Activated T-cell treated with anti-CD3 and anti-CD28 coated beads, Interleukin-2, amount 50 U/mL, for 4 hours (primary cell): ENCODE measurements around the gene COL23A1. TPM values are rescaled to one million over a fixed set of nuclear protein-coding genes. Genes with fewer than 3 reads are reported as not detected.

Experiments
- ATAC-seq, 2 donors: fragments of 200-7000 bp; cut with Tn5 transposase; one replicate each; pipeline ENCODE4 v1.10.0; 2021
- DNase-seq: peaks from one replicate; pipeline ENCODE4 v3.0.0-alpha.2; 2020
- H3K27me3 Mint-ChIP-seq: one replicate; pipeline ENCODE4 v1.8.0; 2021; ENCODE audit warnings: low read depth, mixed read lengths
- H3K36me3 Mint-ChIP-seq: one replicate; pipeline ENCODE4 v1.8.0; 2022; ENCODE audit warnings: mixed read lengths; ENCODE audit not compliant: insufficient read depth
- H3K4me1 Mint-ChIP-seq: one replicate; pipeline ENCODE4 v1.8.0; 2021; ENCODE audit warnings: low read depth, mixed read lengths
- H3K4me3 Mint-ChIP-seq: one replicate; pipeline ENCODE4 v1.8.0; 2021; ENCODE audit warnings: mild to moderate bottlenecking, moderate library complexity, mixed read lengths
- H3K9me3 Mint-ChIP-seq: one replicate; pipeline ENCODE4 v1.8.0; 2021; ENCODE audit warnings: mixed read lengths
- total RNA-seq, 3 donors: library from RNA; stranded (reverse); gene quantifications; one replicate each; pipeline ENCODE4 v1.2.1, GENCODE V29; 2021

COL23A1 gene
- total RNA-seq, 3 donors from 2014 or later, result not detected

DNA sequence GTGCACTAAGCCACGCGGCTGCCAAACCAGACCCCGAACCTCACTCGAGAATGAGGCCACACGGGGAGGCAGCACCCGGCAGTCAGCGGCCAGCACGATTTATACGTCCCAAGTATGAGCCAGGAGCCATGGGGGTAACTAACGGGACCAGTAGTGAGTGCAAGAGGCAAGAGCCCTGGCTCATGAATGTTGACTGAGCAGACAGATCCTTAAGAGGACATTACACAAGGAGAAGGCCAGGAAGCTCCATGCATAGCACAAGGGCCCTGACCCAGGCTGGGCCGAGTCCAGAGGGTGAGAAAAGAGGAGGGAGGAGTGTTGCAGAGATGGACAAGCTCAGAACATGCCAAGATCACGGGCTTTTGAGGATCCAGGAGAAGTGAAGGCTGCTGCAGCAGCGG is 299.0 kb downstream of the COL23A1 start:
- no peak overlapping the region for H3K4me3 Mint-ChIP-seq
- ATAC-seq, result no peak
- H3K36me3 Mint-ChIP-seq, result no peaks in the 10 kb centered on the region
- peaks cover 23% of the 10 kb centered on the region for H3K27me3 Mint-ChIP-seq
- no peak for DNase-seq
- H3K9me3 Mint-ChIP-seq, result peaks cover 6% of the 10 kb centered on the region
- no peaks in the 10 kb centered on the region for H3K4me1 Mint-ChIP-seq

DNA sequence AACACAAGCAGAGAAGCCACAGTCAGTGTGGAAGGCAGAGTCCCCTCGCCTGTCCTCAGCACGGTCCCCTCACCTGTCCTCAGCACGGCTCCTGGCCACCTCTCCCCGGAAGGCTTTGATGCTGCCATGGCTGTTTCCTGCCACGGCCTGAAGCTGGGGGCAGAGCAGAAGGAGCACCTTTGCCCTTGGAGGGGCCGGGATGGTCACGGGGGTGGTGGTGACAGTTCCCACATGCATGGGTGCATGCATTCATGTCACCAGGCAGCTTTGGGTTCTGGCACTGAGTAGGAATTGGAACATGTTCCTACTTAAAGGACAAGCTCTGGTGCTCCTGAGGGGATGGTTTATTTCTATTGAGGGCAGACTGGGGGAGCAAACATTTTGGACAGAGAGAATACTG is 299.8 kb downstream of the COL23A1 start:
- Mint-ChIP-seq H3K4me1 (no peaks in the 10 kb centered on the region), H3K9me3 (peaks cover under 1% of the 10 kb centered on the region), H3K36me3 (no peaks in the 10 kb centered on the region), H3K4me3 (no peak overlapping the region), H3K27me3 (peaks cover 23% of the 10 kb centered on the region)
- DNase-seq, result no peak
- no peak for ATAC-seq

DNA sequence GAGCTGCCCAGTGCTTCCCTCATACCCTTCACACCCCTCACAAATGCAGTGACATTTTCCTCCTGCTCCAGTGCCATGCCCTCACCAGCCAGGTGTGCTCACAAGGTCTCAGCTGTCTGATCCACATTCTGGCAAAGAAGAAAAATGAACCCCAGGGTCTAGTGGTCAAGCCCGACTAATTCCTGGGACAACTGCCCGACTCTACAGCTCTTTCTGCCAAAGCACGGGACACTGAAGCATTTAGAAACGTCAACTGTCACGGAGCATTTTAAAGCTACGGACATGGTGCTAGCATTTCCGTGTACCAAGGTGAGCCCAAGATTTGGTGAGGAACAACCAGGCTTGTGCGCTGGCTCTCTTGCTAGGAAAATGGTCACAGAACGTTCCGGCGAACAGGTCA is 300.8 kb downstream of the COL23A1 start:
- H3K9me3 Mint-ChIP-seq, result no peaks in the 10 kb centered on the region
- H3K27me3 Mint-ChIP-seq, result peaks cover 23% of the 10 kb centered on the region

DNA sequence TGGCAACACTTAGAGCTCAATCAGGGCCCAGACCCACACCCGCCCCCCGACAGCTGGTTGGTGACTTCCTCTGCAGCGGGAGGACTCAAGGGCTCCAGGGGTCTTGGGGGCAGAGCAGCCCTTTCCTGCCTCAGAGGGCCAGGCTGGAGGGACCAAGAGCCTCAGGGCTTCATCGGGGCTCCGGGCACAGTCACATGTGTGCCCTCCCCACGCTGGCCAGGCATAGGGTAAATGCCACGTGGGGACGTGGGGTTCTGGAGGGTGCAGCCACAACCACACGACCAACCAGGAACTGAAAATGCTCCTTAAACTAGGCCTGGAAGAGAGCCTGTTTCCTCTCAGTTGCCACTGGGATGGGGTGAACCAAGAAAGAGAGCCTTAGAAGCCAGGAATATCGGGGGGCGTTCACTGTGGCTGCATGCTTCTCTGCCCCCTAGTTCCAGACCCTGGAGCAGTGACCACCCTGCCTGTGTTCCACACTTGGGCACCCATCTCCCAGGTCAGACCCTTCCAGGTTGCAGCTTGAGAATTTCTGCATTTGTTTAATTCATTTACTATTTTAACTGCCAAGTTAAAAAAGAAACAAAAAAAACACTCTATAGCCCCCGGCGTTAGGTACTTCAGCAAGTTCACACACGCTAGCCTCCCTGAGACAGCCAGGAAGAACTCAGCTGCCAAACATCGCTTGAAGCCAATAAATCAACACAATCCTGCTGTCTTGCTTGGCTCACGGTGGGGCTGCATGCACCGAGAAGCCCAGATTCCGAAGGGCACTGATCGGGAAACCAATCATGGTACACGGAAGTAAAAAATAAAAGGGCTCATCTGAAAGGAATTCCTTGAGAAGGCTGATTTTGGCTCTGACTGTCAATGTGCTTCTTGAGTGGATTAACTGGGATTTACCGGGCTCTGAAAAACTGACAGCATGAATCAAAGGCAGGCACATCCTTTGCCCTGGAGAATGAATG is 301.5 kb downstream of the COL23A1 start:
- peaks cover 6% of the 10 kb centered on the region for H3K9me3 Mint-ChIP-seq
- H3K4me1 Mint-ChIP-seq, result no peaks in the 10 kb centered on the region
- H3K4me3 Mint-ChIP-seq, result no peak overlapping the region
- DNase-seq (no peak), ATAC-seq (no peak)
- H3K36me3 Mint-ChIP-seq, result no peaks in the 10 kb centered on the region
- peaks cover 22% of the 10 kb centered on the region for H3K27me3 Mint-ChIP-seq

More for the DNA sequence above, 300.8 kb downstream of the COL23A1 start:
- no peaks in the 10 kb centered on the region for H3K36me3 Mint-ChIP-seq
- no peaks in the 10 kb centered on the region for H3K4me1 Mint-ChIP-seq
- no peak for DNase-seq
- no peak overlapping the region for H3K4me3 Mint-ChIP-seq
- no peak for ATAC-seq

DNA sequence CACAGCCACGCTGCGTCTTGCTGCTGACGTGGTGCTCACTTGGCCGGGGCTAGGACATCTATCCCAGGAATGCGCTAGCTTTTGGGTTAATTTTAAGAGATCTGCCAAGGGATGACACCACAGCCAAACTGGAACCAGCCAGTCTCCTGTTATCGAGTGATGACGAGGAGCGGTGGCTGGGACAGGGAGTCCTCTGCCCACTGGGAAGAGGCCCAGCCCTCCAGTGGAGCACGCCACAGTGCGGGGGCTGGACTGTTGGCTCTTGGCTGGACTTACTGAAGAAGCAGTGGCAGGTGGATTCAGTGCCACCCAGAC is 302.4 kb downstream of the COL23A1 start:
- Mint-ChIP-seq H3K4me1 (no peaks in the 10 kb centered on the region), H3K9me3 (peaks cover 13% of the 10 kb centered on the region), H3K4me3 (no peak overlapping the region), H3K36me3 (peaks cover 3% of the 10 kb centered on the region), H3K27me3 (peaks cover 16% of the 10 kb centered on the region)
- DNase-seq (no peak), ATAC-seq (no peak)

DNA sequence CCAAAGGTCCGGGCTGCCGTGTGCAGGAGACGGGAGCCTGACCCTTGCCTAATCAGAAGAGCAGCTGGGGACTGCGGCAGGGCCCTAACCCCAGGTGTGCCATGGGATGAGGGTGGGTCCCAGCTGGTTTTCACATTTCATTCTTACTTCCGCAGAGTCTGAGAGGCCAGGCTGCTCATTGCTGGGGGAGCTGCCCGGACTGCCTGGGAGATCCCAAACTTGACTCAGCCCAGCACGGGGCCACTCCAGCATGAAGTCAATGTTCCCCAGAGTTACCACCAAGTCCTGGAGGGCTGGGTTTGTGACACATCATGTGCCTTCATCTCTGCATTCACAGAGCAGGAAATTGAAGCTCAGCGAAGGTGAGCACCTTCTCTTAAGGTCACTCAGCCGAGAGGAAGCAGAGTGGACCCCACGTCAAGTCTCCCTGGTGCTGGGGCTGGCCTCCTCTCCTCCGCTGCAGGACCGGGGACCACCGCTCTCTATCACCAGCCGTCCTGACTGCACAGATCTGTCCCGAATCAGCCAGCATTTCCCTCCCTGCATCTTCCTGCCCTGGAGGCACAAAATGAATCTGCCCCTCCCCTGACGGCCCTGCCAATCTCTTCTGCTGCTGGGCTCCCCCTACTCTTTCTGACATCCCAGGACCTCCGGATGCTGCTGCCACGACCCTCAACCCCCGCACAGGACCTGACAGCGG is 303.0 kb downstream of the COL23A1 start:
- DNase-seq, result no peak
- Mint-ChIP-seq H3K4me1 (no peaks in the 10 kb centered on the region), H3K4me3 (no peak overlapping the region), H3K27me3 (peaks cover 11% of the 10 kb centered on the region), H3K36me3 (peaks cover 3% of the 10 kb centered on the region), H3K9me3 (peaks cover 13% of the 10 kb centered on the region)
- ATAC-seq, result no peak

DNA sequence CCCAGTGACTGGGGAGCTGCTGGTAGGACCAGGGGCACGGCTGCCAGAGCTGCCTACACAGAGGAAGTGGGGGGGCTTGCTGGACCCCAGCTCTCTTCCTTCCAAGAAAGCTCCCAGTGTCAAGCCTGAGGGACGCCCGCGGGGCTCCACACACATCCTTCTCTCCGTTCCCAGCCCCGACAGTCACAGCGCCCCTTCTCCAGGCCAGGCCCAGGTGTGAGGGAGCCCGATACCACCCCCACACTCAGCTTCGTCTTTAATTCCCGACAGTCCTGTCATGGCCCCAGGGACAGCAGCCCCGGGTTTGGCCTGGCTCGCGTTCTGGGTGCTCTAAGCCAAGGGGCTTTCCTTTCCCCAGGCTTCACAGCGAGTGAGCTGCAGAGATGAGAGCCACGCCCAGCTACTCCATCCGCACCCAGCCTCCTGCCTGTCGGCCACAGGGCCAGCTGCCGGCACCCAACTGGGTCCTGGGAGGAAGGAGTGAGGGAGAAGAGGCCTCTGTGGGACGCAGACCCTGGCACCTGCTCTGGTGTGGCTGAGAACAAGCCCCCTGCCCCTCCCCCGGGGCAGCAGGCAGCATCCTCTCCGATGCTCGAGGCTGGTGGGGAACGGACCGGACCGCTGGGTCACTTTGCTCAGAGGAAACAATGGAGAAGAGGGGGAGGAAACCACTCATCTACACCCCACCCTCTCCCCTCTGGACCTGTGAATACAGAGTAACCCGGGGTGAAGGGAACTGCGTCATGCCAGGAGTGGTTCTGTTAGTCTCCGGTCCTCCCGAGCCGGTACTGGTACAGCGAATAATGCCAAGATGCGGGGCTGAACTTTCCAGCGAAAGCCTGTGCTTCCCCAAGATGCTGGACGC is 303.7 kb downstream of the COL23A1 start:
- ATAC-seq (no peak), DNase-seq (no peak)
- peaks cover 3% of the 10 kb centered on the region for H3K36me3 Mint-ChIP-seq
- peaks cover 7% of the 10 kb centered on the region for H3K27me3 Mint-ChIP-seq
- peaks cover 13% of the 10 kb centered on the region for H3K9me3 Mint-ChIP-seq
- no peaks in the 10 kb centered on the region for H3K4me1 Mint-ChIP-seq
- H3K4me3 Mint-ChIP-seq, result no peak overlapping the region

DNA sequence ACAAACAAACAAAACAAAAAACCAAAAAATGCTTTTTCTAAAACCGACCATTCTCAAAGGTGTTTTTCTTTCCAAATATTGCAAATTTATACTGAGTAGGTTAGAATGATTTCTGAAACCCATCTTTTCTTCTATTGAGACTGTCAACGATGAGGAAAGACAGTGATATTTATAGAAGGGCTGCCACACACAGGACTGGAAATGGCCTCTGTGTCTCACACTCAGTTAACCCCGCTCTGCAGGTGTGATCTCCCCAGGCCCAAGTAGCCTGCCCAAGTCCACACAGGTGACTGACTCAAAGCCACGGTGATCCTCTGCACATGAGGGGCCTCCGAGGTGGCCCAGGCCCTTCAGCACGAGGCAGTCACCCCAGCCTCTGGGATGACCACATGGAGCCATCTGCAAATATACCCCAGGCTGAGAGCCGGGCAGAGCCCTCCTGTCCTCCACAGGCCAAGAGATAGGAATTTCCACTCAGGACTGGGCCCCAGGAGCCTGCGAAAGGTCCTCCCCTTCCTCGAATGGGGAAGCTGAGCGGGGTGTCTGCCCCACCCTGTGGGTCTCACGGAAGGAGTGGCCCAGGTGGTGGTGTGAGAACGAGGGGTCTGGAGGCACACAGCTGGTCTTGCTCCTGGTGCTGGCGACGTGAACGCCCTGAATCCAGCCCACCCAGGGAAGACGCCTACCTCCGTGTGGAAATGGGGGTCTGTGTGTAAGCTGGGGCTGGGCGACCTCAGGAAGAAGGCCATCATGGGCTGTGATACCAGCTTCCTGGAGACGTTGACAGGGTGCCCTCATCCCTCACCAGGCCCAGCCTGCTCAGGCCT is 304.6 kb downstream of the COL23A1 start:
- Mint-ChIP-seq H3K36me3 (peaks cover 3% of the 10 kb centered on the region), H3K9me3 (peaks cover 13% of the 10 kb centered on the region), H3K4me1 (no peaks in the 10 kb centered on the region), H3K4me3 (no peak overlapping the region), H3K27me3 (peaks cover 9% of the 10 kb centered on the region)
- DNase-seq (no peak), ATAC-seq (no peak)

DNA sequence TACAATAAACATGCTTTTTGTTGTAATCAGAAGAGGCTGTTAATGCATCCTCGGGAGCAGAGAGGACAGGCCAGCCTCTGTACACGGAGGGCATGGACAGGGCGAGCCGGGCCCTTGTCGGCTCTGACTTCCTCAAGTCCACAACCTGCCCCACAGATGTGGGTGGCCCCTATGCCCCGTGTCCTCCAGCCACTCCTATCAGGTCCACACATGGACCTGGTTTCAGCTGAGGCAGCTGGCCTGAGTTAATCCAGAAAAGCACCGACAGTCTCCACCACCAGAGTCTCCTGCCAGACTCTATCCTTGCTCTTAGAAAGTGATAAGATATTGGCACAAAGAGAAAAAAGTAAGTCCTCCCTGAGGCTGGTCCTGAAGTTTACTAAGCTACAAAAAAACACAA is 305.2 kb downstream of the COL23A1 start:
- H3K9me3 Mint-ChIP-seq, result peaks cover 13% of the 10 kb centered on the region
- H3K27me3 Mint-ChIP-seq, result peaks cover 11% of the 10 kb centered on the region
- no peak for DNase-seq
- peaks cover 3% of the 10 kb centered on the region for H3K36me3 Mint-ChIP-seq
- H3K4me1 Mint-ChIP-seq, result no peaks in the 10 kb centered on the region
- H3K4me3 Mint-ChIP-seq, result no peak overlapping the region
- no peak for ATAC-seq

DNA sequence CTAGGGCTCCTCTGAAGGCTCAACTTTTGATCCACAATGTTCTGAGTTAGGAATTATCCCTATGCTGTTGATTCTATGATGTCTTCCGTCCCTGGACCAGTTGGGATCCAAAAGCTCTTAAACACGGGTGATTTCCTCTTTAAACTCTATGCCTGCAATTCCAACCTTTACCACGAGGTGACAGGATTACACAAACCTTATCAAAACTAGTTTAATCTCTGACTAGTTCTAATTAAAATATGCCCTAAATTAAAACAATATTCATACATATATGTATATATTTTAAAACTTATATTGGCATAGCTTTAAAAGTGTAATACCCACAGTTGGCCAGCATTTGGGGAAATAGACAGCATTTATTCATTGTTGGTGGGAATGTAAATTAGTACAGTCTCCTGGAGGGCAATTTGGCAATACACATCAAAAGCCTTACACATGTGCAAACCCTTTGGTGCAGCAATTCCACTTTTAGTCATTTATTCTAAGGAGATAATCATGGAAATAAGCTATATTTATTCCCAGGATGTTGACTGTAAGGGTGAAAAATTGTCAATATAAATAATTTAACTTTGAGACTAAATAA is 306.0 kb downstream of the COL23A1 start:
- Mint-ChIP-seq H3K9me3 (peaks cover 13% of the 10 kb centered on the region), H3K27me3 (peaks cover 16% of the 10 kb centered on the region), H3K36me3 (peaks cover 3% of the 10 kb centered on the region), H3K4me3 (no peak overlapping the region), H3K4me1 (peaks cover 3% of the 10 kb centered on the region)
- DNase-seq, result no peak
- ATAC-seq, result no peak

DNA sequence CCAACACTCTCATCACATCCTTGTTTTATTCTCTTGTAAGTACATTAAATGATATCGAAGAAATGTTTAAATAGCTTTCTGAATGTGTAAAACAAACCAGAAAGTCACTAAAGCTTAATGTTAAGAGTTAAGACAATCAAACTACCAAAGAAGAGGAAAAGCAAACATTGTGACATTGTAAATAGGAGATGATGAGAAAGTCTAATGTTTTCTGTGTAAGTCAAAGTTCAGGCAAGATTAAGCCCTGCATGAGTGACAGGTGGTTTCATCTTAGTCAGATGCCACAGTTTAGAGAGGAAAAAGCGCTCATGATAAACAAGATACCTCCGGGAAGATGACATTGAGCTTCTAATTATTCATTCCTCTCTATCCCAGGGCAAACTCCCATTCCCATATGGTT is 306.7 kb downstream of the COL23A1 start:
- H3K36me3 Mint-ChIP-seq, result peaks cover 3% of the 10 kb centered on the region
- H3K27me3 Mint-ChIP-seq, result peaks cover 17% of the 10 kb centered on the region
- H3K4me1 Mint-ChIP-seq, result peaks cover 3% of the 10 kb centered on the region
- H3K4me3 Mint-ChIP-seq, result no peak overlapping the region
- H3K9me3 Mint-ChIP-seq, result peaks cover 13% of the 10 kb centered on the region
- no peak for ATAC-seq
- DNase-seq, result no peak

DNA sequence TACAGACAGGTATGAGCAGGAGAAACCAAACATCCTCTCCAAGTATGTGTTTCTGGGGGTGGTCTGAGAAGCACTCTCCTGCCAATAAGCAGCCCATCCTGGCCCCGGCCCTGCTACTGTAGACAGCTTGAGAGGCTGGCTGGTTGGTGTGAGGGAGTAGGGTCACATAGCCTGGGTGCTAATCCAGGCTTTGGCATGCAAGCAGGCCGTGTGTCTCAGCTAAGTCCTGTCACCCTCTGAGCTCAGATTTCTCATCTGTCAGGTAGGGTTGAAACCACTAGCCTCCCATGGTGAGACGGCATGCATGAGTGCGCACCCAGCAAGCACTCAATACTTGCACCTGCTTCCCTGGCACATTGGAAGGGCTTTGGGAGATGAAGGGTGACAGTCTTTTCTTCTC is 307.8 kb downstream of the COL23A1 start:
- ATAC-seq (no peak), DNase-seq (no peak)
- H3K4me3 Mint-ChIP-seq, result no peak overlapping the region
- peaks cover 3% of the 10 kb centered on the region for H3K4me1 Mint-ChIP-seq
- H3K9me3 Mint-ChIP-seq, result peaks cover 13% of the 10 kb centered on the region
- peaks cover 3% of the 10 kb centered on the region for H3K36me3 Mint-ChIP-seq
- H3K27me3 Mint-ChIP-seq, result peaks cover 17% of the 10 kb centered on the region

DNA sequence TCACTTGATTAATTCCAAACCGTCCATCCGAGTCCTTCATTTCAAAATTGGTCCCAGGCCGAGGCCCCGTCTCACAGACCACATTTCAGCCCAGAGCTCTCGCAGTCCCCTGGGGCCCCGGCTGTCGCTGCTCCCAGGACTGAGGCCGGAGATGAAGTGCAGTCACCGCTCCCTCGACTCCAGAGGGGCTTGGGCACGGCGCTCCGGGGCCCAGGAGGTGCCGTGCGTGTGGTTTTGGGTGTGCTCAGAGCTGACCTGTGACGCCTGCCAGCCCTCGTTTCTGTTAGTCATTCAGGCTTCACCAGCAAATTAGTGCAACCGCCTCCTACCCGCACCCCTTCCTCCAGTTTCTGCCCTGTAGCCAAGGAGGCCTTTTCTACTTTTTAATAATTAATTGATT is 308.9 kb downstream of the COL23A1 start:
- H3K27me3 Mint-ChIP-seq, result peaks cover 17% of the 10 kb centered on the region
- DNase-seq (no peak), ATAC-seq (no peak)
- H3K4me3 Mint-ChIP-seq, result no peak overlapping the region
- H3K9me3 Mint-ChIP-seq, result peaks cover 13% of the 10 kb centered on the region
- H3K36me3 Mint-ChIP-seq, result peaks cover 3% of the 10 kb centered on the region
- H3K4me1 Mint-ChIP-seq, result peaks cover 3% of the 10 kb centered on the region
